DMS 273 (cell line): ENCODE measurements around the gene NQO1.
A peak's percentile ranks its signal among the peaks of the same experiment; 100 is the strongest.

Experiments used
- DNase-seq: peaks from one replicate; lab custom pipeline; 2025; ENCODE audit not compliant: unreplicated experiment; lab: John Stamatoyannopoulos, UW

The NQO1 gene

GRCh38 chr16:69707920-69708683 lies 18.3 kb downstream of the NQO1 start:
- no peak for DNase-seq

- no peak for DNase-seq
These were observed 19.4 kb downstream of the NQO1 start for GRCh38 chr16:69706975-69707340.

DNA sequence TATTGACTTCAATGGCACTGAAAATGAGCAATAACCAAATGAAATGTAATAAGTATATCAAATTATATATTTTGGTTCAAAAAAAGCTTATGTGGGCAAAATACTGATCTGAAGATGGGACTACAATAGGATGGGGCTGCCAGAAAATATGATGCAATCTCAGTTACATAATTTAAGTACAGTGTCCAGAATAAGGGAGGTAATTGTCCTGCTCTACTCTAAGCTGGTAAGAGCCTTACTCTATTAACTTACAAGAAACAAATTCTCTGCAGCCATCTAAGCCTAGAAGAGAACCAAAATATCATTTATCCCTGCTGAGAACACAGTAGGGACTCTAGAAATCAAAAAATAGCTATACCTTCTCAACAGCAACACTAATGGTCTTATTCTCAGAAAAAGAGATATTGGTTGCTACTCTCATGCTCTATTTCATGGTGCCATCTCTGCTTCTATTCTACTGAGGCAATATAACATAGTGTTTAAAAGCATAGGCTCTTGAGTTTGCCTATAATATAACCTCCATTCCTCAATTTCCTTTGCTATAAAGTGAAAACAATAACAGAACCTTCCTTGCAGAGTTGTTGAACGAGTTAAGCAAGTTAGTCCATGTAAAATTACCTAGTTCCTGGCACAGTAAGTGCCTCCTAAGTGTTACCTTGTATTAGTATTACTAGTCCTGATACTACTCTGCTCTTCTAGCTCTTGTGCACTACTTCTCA lies 19.9 kb downstream of the NQO1 start:
- no peak for DNase-seq

DNA sequence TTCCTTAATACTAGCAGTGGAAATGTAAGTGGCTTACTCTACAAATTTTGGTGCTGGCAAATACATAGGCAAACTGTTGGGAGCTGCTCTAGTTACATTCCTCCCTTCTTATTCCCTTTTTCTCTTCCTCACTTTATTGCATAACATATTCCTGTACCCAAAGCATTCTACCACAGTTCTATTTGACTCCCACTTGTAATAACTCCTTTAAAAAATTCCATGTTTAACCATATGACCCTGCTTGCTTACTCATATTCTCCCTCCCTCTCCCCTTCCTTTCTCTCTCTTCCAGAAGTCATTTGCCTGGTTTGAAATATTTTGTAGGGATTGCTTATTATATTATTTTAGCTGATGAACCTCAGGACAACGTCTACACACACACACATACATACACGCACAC lies 22.7 kb downstream of the NQO1 start:
- DNase-seq, result no peak

DNA sequence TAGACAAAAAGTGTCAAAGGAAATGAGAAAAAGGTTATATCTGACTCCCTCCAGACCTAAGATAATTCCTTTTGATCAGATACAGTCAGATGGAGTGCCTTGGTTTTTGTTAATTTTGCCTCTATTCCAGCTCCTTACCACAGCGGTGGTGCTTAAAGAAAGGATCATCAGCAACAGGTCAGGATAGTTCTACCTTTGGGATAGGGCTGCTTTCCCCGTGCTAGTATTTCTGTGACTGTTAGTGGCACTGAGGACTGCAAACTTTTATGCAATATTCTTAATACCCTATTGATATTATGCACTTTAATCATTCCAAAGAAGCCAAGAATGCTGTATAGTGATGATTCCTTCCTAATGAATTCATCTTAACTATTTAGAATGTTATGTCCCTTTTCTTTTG lies 24.5 kb downstream of the NQO1 start:
- DNase-seq, result no peak

- peak; percentile 17 for DNase-seq
These were observed 24.9 kb downstream of the NQO1 start for GRCh38 chr16:69701452-69701851.

DNA sequence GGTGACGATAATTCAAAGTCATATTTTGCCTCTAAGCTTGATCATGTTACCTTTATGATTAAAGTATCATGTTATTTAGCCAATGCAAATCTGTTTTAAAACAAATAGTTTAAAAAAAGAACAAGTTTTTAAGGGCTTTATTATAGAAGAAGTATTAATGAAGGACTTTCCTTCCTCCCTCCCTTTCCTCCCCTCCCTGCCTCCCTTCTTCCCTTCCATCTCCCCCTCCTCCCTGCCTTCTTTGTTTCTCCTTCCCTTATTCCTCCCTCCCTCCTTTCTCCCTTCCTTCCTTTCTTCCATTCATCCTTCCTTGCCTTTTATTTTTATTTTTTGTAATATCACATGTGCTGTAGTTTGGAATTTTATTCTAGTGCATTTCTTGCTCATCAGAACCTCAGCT lies 26.4 kb downstream of the NQO1 start:
- DNase-seq, result no peak

DNA sequence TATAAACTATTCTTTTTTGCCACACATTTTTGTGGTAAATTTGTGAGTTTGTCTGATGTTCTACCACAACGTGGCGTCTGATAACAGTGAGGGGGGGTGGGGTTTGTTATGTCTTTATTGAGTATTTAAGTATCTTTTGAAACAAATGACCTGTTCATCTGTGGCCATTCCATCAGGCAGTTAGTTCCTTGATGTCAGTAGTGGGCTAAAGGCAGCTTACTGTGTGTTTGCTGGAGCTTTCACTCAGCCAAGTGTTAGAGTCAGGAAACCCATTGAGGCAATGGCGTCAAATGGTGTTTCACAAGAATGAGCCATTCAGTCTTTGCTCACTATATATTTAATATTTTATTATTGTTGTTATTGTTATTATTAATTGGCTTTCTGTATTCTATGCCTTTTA lies 28.0 kb downstream of the NQO1 start:
- DNase-seq, result no peak

GRCh38 chr16:69693916-69694315 lies 32.4 kb downstream of the NQO1 start:
- no peak for DNase-seq

DNA sequence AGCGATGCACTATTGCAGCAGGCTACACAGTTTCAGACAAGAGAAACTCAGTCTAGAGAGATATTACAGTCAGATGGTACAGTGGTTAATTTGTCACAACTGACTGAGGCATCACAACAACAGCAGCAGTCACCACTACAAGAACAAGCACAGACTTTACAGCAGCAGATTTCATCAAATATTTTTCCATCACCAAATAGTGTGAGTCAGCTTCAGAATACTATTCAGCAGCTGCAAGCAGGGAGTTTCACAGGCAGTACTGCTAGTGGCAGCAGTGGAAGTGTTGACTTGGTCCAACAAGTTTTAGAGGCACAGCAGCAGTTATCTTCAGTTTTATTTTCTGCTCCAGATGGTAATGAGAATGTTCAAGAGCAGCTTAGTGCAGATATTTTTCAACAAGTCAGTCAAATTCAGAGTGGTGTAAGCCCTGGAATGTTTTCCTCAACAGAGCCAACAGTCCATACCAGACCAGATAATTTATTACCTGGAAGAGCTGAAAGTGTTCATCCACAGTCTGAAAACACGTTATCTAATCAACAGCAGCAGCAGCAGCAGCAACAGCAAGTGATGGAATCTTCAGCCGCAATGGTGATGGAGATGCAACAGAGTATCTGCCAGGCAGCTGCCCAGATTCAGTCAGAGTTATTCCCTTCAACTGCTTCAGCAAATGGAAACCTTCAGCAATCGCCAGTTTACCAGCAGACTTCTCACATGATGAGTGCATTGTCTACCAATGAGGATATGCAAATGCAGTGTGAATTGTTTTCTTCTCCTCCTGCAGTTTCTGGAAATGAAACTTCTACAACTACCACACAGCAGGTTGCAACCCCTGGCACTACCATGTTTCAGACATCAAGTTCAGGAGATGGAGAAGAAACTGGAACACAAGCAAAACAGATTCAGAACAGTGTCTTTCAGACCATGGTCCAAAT lies 34.1 kb downstream of the NQO1 start:
- no peak for DNase-seq

DNA sequence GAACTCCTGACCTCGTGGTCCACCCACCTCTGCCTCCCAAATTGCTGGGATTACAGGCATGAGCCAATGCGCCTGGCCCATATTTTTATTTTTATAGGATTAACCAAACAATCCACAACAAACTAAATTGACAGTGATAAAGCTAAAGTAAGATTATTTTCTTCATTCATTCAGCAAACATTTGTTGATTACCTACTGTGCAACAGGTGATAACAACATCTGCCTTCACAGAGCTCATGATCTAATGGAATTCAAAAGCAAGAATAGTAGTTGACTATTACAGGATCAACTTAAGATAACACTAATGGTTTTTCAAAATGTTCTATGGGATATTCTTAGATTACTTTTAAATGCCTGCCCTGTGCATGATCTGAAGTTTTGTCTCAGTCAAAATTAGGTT lies 37.8 kb downstream of the NQO1 start:
- DNase-seq, result no peak

DNA sequence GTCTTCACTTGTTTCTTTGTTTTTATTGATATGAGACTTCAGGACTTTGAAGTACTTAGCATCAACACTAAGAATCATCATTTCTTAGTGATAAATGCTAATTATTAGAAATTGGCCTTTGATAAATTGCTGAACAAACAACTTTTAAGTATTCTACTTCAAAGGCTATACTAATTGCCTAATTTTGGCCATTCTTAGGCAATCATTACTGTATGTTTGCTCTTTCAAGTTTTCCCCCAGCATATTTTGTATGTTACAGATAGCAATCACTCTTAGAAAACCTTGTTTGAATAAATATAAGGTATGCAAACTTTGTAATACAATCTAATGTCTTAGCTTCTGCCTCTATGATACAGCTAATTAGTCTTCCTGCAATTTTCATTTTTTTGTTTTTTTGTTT lies 46.0 kb downstream of the NQO1 start:
- DNase-seq, result no peak

DNA sequence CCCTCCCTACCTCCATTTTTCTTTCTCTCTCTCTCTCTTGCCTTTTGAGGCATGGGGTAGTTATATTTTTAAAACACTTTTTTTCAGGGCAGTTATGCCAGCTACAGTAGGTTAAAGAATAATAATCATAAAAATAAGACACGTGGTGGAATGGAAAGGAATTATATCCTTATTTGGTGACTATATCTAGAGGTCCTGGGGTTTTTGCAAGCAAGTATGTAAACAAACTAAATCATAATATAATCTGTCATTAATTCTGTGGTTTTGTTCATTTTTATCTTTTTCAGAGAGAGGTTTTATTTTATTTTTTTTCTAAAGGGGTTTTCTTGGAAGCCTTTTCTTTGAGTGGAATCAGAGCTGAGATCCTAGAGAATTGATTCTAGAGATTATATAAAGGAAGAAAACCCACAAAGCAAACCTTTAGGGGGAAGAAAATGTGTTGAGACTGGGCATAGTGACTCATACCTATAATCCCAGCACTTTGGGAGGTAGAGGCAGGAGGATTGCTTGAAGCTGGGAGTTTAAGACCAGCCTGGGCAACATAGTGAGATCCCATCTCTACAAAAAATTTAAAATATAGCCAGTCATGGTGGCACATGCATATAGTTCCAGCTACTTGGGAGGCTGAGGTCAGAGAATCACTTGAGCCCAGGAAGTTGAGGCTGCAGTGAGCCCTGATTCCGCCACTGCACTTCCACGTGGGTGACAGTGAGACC lies 53.2 kb downstream of the NQO1 start:
- DNase-seq, result no peak

DNA sequence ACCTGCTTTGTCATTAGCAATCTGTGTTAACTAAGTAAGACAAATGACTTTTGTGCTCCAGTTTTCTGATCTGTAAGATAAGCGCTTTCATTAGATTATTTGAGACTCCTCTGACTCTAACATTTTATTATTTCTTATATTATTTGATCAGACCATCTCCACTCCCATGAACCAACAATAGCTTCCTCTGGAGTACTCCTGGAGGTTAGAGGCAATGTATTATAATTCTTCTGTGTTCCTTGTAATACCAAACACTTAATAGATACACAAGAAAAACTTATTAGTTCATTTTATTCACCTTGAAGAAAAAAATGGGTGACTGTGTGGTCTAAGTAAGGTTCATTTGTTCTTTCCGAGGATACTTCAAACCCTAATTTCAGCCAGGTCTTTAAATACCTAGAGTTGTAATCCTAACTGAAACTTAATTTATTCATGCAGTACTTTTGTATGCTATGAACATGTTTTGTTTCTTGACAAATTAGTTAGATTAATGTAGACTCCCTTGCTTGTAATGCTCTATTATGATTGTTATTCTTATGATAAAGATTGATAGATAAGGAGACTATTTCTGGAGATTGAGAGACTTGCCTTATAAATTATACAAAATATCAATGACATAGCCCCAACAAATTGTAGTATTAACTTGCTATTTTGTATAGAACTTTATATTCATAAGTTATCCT lies 53.9 kb downstream of the NQO1 start:
- DNase-seq, result no peak

GRCh38 chr16:69669577-69669976 lies 56.8 kb downstream of the NQO1 start:
- no peak for DNase-seq

DNA sequence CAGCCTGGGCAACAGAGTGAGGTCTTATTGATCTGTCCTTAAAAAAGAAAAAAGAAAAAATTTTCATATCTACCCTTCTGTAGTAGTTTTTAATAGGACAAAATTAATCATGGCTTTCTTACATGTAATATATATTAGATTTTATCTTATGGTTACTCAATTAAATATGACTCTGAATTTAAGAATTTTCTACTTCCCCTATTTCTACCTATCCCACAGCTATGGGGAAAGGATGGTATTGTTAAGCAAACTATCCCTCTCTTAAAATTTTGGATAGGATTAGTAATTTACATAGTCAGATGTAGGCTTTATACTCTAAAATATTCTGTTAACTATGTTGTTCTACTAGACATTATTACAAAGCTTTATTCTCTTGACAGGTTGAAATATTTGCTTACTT lies 62.5 kb downstream of the NQO1 start:
- no peak for DNase-seq

GRCh38 chr16:69662901-69663300 lies 63.5 kb downstream of the NQO1 start:
- DNase-seq, result no peak

- no peak for DNase-seq
These were observed 66.2 kb downstream of the NQO1 start for GRCh38 chr16:69660166-69660565.
